GM21381 (cell line): ENCODE results near the gene TOX2.
A peak's percentile ranks its signal among the peaks of the same experiment; 100 is the strongest.

Experiments used
- ATAC-seq: cut with Tn5 transposase; IDR thresholded peaks from one replicate; pipeline ENCODE4 v1.9.1; 2021; ENCODE audit warnings: mild to moderate bottlenecking, moderate library complexity; ENCODE audit not compliant: unreplicated experiment

TOX2 gene, protein sequence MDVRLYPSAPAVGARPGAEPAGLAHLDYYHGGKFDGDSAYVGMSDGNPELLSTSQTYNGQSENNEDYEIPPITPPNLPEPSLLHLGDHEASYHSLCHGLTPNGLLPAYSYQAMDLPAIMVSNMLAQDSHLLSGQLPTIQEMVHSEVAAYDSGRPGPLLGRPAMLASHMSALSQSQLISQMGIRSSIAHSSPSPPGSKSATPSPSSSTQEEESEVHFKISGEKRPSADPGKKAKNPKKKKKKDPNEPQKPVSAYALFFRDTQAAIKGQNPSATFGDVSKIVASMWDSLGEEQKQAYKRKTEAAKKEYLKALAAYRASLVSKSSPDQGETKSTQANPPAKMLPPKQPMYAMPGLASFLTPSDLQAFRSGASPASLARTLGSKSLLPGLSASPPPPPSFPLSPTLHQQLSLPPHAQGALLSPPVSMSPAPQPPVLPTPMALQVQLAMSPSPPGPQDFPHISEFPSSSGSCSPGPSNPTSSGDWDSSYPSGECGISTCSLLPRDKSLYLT

DNA sequence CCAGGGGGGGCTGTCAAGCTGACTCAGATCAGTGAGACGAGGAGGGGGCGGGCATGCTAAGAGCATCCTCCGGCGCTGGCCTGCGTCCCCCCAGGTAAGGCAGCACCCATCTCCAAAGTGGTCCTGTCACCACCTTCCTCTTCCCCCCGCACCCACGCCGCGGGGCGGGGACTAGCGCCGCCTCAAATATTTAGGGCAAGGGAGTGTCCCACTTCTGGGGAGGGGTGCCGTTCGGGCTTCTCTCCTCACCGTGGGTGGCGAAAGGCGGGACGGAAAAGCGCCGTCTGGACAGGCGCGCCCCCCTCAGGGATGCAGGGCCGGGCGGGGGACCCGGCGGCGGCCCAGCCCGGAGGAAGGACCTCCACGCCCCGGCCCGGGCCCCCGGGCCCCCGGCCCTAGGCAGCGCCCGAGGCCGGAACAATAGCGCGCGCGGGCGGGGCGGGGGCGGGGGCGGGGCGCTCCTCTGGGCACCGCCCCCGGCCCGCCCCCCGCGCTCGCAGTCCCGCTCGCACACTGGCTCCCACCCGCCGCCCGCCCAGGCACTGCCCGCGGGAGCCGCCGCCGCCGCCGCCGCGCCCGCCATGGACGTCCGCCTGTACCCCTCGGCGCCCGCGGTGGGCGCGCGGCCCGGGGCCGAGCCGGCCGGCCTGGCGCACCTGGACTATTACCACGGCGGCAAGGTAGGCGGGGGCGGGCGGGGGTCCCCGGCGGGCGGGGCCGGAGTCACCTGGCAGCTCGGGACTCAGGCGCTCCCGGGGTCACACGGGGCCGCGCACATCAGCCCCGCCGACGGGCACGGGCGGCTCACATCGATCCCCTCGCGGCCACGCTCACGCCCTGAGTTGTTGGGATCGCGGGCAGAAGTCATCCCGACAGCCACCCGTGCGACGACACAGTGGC, at the start of gene TOX2:
TSS of gene TOX2 (plus strand) at position 542 of the 900 bp plus-strand sequence. CDS start at position 582, 40 bp downstream.
- peak; percentile 55 for ATAC-seq

DNA sequence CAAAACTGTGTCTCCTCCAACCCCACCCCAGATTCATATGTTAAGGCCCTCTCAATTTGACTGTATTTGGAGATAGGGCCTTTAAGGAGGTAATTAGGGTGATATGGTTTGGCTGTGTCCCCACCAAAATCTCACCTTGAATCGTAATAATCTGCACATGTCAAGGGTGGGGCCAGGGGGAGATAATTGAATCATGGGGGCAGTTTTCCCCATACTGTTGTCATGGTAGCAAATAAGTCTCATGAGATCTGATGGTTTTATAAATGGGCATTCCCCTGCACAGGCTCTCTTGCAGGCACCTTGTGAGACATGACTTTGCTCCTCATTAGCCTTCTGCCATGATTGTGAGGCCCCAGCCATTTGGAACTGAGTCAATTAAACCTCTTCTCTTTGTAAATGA, 46.6 kb upstream of the TOX2 start:
- ATAC-seq, result no peak

DNA sequence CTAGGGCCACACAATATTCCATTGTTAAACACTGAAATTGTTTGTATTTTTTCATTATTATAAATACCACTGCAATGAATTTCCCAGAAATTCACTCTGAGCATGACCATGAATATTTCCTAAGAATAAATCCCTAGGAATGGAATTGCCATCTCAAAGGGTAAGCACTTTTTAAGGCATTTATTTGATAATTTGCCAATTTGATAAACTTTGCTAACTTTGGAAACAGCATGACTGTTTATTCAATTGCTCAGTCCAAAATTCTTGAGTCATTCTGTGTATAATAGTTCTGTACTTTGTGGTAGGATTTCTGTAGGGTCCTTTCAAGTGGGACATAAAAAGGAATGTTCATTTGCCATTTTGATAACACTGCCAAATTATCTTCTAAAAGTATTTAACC, 44.2 kb upstream of the TOX2 start:
- ATAC-seq, result no peak

DNA sequence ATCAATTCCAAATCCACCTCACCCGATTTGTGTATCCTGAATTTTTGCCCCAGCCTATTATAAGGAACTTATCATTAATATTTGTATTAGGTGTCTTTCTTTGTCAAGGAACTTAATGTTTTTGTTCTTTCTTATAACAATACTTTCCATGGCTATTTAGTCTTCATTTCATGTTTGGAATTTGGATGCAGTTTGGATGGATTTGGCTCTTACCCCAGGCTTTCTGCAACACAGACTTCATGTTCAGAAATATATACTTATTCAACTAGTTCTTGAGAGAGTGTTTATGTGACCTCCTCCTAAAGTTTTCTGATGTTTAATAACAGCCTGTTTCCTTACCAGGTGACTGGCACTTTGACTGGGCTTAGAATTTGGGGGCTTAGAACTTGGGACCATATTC, 35.9 kb upstream of the TOX2 start:
- no peak for ATAC-seq

DNA sequence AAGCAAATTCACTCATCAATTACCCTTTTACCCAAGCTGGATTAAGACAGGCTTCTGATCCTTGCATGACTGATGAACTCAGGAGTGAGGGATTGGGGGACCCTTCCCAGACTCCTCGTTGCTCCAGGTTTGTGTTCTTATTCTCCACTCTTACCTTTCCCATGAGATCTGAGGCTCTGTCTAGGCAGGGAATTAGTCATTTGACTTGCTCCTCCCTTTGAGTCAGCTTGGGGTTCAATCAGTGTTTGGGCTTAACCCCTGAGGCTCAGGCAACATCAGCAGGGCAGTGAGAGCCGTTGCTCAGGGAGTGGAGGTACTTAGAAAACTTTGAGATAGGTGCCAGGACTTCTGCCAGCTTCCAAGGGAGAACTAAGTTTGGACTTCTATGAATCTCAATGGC, 20.7 kb upstream of the TOX2 start:
- no peak for ATAC-seq

DNA sequence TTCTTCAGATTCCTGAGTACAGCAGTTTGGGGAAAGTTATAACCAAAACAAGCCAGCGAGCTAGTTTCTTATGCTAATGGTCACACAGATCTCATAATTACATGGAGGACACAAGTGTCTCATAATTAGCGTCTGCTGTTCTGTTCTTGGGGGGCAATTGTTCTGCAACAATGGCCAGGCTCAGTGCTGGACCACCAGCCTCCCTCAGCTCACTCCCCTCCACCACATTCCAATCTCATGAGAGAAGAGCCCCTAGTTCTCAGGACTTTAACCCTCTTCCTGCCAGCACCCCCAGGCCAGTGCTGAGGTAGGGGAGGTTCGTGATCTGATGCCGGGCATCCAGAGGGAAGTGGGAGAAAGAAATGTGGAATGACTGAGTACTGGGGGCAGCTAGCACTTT, 20.2 kb upstream of the TOX2 start:
- no peak for ATAC-seq

DNA sequence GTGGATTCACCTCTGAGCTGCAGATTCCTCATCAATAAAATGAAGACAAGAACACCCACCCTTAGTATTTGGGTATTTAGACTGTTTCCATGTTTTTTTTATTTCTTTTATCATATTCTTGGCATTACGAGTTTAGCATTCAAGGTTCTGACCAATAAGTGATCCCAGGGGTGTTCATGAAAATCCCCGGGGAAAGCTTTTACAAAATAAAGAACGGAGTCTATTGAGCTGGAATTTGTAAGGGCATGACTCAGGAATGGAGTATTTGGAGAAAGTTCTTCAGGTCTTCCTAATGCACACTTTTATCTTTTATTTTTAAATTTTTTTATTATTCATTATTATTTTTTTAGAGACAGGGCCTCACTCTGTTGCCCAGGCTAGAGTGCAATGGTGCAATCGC, 19.4 kb upstream of the TOX2 start:
- ATAC-seq, result no peak

DNA sequence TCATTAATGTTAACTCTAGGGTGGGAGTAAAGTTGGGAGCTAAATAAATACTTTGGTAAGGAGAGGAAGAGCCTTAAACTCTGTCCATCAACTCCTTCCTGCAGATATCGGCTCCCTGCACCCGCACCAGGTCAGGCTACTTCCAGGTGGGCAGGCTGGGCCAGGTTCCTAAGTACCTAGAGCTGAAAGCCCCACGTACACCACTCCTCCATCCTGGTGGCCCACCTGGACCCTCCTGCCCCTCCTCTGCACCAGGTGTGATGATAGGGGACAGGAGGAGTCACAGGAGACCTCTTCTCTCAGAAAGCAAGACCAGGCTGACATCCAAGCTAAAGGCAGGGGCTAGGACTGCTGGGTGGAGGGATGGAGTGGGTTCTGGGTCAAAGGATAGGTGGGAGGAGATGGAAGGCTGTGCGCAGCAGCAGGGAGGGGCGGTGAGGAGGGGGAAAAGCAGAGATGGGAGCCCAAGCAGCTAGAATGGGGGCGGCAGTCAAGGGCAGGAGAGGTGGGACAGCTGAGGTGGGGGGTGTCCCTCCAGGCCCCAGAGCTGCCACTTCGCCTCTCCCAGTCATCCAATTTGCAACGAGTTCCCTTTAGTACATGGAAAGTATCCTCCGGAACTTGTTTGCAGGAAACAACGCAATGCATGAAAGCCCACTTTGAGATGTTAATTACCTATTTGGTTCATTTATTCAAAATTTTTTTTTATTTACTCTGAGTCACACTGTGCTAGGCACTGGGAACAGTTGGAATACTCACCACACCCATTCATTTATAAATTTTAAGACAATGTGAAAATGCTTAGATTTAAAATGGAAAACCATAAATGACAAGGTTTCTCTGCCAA, 15.2 kb upstream of the TOX2 start:
- ATAC-seq, result no peak

DNA sequence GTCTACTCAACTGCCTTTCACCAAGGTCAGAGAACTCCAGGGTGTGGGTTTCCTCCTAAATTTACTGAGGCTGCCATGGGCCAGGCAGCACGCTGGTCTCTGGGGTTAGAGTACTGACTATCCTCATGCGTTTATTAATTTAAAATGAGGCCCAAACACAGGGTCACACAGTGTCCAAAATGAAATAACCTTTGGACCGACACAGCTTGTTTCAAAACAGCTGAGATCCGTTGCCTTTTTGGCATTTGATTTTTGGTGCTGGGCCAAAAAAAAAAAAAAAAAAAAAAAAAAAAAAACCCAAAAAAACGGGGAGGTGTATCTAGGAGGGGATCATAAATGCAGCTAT, 14.6 kb upstream of the TOX2 start:
- no peak for ATAC-seq

DNA sequence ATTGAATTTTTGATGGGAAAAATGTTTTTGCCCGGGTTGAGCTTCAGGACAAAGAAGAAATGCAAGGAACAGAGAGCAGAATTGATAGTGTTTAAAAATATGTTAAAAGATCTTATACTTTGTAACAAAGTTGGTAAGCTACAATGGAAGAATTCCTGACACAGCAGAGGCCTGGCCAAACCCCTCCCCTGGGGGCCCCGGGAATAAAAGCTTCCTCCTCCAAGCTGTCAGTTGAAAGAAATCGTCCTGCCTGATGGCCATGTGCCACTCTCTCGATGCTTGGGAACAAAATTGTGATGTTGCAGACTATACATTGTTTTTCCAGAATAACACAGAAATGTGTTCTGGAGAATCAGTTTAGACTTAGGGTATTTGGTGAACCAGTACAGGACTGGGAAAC, 14.2 kb upstream of the TOX2 start:
- ATAC-seq, result no peak

DNA sequence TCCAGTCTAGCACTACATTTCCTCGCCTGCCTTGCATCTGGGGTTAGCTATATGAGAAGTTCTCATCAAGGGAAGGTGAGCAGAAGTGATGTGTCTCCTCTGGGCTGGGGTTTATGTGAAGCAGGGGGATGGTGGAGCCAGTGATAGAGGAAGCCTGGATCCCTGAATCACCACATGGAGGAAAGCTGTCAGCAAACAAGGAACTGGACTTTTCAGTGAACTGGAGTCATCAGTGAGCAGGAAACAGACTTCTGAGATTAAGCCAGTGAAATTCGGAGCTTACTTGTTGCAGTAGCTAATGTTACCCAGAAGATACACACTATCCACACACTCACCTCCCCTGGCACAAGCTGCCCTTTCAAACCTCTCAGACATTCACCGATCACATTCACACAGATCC, 13.4 kb upstream of the TOX2 start:
- no peak for ATAC-seq

DNA sequence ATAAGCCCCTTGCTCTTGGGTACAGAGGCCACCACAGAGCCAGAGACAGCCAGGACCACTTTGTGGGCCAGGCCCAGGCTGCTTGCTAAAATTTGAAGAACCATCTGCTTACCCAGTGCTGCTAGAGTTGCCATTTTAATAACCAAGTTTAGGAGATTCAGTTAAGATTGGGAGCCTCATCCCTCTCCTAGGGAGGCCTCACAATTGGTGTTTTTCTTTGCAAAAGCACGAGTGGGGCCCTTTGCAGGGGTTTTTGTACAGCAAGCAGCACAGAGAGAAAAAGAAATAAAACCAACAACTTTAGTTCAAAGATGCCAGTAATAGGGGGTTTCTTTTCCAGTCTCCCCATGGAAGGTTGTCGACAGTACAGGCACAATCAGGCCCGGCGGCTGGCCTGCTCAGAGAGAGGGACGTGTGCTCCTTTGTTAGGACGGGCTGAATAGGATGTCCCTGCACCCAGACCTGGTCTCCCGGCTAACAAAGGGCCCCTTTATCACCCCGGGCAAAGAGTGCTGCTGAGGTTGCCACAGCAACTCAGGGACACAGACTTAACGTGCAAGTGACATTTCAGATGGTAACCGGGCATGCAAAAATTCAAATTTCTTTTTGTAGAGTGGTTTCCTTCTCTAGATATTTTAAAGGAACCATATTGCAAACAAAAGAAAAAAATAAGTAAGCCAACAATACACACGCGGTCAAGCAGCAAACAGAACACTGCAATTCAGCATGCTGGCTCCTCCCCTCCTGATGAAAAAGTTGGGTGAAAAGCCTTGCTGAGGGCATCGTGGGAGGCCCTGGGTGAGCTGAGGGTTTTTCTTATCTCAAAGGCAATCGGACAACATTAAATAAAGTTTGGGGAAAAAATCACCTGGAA, 10.5 kb upstream of the TOX2 start:
- ATAC-seq, result no peak

DNA sequence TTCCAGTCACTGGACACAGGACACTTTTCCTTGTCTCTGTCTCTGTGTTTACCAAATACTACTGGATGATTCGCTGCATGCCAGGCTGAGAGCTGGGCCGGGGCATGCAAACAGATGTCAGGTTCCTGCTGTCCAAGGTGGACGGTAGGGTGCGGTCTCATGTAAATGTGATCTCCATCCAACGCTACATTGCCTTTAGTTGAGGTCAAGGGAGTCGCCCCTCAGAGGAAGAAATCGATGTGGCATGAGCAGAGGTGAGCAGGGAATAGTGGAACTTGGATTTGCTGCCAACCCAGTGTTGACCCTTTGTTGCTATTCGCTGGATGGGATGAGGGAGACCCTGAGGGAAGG, 9.8 kb upstream of the TOX2 start:
- no peak for ATAC-seq

DNA sequence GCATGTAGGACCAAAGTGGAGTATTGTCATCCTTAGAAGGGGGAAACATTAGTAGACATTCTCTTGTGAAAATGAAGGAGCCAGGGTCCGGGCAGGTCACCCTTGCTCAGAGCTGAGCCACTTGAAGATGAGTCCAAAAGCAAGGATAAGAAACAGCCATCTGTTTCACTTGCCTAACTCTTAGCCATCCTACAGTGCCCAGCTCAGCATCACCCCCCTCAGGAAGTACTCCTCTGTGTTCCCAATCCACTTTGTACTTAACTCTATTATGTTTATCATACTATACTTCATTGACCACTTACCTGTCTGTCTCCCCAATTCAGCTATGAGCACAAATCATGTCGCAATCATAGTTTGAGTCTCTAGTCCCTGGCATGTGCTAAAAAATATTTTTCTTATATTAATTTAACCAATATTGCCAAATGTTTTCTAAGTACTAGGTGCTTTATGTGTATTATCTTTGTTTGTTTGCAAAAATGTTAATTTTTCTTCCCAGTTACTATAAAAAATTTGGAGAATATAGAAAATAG, 8.1 kb upstream of the TOX2 start:
- ATAC-seq, result no peak

DNA sequence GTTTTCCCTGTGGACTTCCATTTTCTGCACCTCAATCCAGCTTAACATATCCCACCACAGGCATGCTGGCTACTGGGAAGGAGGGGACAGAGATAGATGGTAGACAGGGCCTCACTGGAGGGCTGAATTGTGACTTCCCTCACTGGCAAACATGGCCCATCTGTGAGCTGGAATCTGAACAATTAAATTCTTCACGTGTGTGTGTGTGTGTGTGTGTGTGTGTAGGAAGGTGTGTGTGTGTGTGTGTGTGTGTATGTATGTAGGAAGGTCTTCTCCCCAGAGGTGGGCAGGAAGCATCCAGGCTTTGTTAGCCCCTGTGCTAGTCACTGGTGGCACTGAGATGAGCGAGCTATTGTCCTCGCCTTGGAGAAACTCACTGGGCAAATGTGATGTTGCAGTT, 5.4 kb upstream of the TOX2 start:
- no peak for ATAC-seq

DNA sequence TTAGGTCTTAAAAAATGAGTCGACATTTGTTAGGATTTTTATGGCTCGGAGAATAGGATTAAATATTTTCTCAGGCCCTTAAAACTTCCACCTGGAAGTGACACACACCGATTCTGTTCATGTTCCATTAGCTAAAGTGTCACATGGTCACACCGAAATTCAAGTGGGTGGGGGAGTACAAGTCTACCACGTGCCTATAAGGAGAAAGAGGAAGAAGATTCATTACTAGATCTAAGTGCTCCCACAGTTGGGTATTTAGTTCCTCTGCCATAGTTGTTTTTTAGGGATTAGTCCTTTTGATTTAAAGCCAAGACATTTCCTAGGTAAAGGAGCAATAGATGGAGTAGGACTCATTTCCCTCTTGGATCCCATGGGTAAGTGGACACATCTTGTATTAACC, 4.9 kb upstream of the TOX2 start:
- no peak for ATAC-seq

DNA sequence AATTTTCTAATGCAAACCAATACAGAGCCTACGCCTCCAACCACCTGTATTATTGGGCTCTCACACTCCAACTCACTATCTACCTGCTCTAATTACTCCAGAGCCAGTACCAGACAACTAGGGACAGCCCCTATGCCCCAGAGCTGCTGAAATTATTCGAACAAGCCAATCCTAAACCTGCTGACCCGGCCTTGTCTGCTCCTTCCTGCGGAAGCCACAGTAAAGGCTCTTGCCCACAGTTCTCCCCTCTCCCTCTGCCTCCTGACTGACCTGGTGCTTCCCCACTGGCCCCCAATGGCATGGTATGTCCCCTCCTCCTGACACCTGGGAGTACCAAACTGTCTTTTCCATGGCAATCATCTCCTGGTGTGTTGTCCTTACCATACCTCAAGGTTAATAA, 4.1 kb upstream of the TOX2 start:
- ATAC-seq, result no peak

DNA sequence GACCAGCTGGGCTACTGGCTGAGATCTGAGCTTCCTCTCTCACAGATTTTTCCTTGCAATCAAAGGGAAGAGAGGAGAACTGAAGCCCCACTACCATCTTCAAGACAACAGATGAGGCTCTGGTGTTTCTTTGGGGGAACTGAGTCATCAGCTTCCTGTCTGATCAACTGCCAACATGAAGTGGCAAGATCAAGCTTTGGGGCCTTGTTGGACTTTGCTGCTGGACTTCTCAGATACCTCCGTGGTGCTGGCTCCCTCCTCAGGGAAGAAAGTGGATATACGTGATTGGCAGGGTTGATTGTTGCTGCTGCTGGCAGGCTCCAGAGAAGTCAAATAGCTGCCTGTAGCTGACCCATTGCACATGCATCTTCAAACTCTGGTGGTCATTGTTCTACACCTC, 3.6 kb upstream of the TOX2 start:
- ATAC-seq, result no peak

DNA sequence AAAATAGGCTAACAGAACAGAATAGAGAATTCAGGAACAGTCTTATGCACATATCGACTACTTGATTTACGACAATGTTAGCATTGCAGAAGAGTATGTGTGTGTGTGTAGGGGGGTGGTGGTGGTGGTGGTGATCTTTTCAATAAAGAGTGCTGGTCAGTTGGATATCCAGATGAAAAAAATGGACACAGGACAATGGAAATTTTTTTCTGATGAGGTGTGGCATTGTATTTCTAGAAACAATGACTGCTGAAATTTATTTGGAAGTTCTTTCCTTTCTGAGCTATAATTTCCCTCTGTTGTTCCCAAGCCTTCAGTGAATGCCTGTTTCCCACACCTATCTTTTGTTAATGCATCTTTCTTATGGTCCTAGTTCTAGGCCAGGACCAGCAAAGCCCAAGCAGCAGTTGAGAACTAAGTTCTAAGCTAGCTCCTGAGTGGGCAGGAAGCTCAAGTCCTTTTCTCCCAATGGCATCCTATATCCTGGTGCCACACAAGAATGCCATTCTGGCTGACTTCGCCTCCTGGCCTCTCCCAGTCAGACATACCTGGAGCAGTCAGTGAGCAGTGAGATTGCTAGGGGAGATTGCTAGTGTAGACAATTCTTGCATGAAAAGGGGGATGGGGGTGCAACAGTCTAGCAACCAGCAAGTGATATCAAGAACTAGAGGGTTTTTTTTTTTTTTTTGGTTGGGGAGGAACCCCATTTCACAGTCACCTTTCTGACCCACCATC, 1.2 kb upstream of the TOX2 start:
- ATAC-seq, result no peak
